ENCODE measurements around the gene MIR17HG. TPM values are rescaled to one million over a fixed set of nuclear protein-coding genes. Genes with fewer than 3 reads are reported as not detected.

The MIR17HG gene
- total RNA-seq, 2 donors from 2014 or later = 22.8 to 23.0 TPM

DNA sequence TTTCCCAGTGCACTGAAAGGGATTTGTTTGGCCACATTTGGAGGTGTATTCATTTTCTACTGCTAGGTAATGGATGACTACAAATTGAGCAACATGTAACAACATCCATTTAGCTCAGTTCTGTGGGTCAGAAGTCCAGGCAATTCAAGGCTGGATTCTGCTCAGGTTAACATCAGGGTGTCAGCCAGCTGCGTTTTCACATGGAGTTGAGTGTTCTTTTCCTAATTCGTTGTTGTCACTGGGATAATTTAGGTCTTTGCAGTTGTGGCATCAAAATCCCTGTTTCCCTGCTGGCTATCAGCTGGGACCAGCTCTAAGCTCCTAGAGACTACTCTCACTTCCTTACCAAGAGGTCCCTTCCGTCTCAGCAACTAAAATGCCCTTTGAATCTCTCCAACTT is 25.4 kb downstream of the MIR17HG start:
- Mint-ChIP-seq H3K27me3 (ENCODE audit: insufficient read depth) (no peaks in the 10 kb centered on the region), H3K27ac (no peak overlapping the region), H3K36me3 (ENCODE audit: low read depth) (no peaks in the 10 kb centered on the region), H3K4me1 (peaks cover 14% of the 10 kb centered on the region), H3K4me3 (no peak overlapping the region), H3K9me3 (no peaks in the 10 kb centered on the region)
- Histone ChIP-seq H3K27me3 (ENCODE audit: control insufficient read depth, insufficient read depth, low read length, poor library complexity, severe bottlenecking) (no peaks in the 10 kb centered on the region), H3K4me1 (ENCODE audit: control insufficient read depth, insufficient read depth, low read length) (no peaks in the 10 kb centered on the region), H3K4me3 (ENCODE audit: low read length) (no peak overlapping the region), H3K9me3 (ENCODE audit: control insufficient read depth, low read length) (no peaks in the 10 kb centered on the region), H3K27ac (ENCODE audit: low read depth, low read length) (no peak overlapping the region), H3K36me3 (ENCODE audit: control insufficient read depth, insufficient read depth, low read length) (no peaks in the 10 kb centered on the region), H3K9ac (ENCODE audit: extremely low read depth, low read length, poor library complexity, severe bottlenecking) (no peak overlapping the region)
- TF ChIP-seq, protein P1, sequence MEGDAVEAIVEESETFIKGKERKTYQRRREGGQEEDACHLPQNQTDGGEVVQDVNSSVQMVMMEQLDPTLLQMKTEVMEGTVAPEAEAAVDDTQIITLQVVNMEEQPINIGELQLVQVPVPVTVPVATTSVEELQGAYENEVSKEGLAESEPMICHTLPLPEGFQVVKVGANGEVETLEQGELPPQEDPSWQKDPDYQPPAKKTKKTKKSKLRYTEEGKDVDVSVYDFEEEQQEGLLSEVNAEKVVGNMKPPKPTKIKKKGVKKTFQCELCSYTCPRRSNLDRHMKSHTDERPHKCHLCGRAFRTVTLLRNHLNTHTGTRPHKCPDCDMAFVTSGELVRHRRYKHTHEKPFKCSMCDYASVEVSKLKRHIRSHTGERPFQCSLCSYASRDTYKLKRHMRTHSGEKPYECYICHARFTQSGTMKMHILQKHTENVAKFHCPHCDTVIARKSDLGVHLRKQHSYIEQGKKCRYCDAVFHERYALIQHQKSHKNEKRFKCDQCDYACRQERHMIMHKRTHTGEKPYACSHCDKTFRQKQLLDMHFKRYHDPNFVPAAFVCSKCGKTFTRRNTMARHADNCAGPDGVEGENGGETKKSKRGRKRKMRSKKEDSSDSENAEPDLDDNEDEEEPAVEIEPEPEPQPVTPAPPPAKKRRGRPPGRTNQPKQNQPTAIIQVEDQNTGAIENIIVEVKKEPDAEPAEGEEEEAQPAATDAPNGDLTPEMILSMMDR (conservative IDR thresholded peaks at IDR 0.05) = no peak
- WGBS, 2 experiments (ENCODE audit: insufficient coverage in 1 of 2, insufficient read length in 1 of 2) = 89 to 100% methylated on average over 1 to 3 of the region's 3 CpGs
- DNase-seq = no peak

DNA sequence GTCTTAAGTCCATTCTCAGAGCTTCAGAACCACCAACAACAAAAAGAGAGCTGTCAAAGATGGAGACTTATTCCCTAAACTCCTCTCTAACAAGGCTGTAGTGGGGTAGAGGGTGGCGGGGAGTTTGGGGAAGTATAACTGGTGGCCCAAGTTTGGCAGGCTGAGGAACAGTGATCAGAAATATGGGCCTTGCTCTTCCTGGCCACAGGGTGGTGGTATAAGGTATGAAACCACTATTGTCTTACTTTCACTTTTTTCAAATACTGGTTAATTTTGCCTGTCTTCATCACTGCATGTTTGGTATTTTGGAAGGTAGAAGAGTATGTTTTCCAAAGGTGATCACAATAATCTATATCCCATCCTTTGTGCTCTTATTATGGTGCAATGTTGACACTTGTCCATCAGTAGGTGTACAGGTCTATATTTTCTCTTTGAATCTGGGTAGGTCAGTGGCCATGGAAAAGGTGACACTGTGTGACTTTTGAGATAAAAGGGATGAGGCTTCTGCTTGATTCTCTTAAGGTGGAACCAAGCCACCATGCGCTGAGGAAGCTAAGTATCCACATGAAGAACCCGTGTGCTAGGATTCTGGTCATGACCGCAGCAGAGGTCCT is 27.7 kb downstream of the MIR17HG start:
- TF ChIP-seq, protein P1 (conservative IDR thresholded peaks at IDR 0.05) = peak; percentile 79
- no peak overlapping the region for H3K27ac ChIP-seq (ENCODE audit: low read depth, low read length)
- peaks cover 10% of the 10 kb centered on the region for H3K4me1 Mint-ChIP-seq
- no peak overlapping the region for H3K4me3 Mint-ChIP-seq
- no peaks in the 10 kb centered on the region for H3K9me3 Mint-ChIP-seq
- WGBS, 2 experiments (ENCODE audit: insufficient coverage in 1 of 2, insufficient read length in 1 of 2) = 72 to 77% methylated on average over 3 to 4 of the region's 4 CpGs
- DNase-seq = no peak
- no peaks in the 10 kb centered on the region for H3K36me3 ChIP-seq (ENCODE audit: control insufficient read depth, insufficient read depth, low read length)
- H3K9ac ChIP-seq (ENCODE audit: extremely low read depth, low read length, poor library complexity, severe bottlenecking) = no peak overlapping the region
- no peaks in the 10 kb centered on the region for H3K4me1 ChIP-seq (ENCODE audit: control insufficient read depth, insufficient read depth, low read length)
- no peaks in the 10 kb centered on the region for H3K27me3 Mint-ChIP-seq (ENCODE audit: insufficient read depth)
- H3K27ac Mint-ChIP-seq = no peak overlapping the region
- H3K4me3 ChIP-seq (ENCODE audit: low read length) = no peak overlapping the region
- no peaks in the 10 kb centered on the region for H3K36me3 Mint-ChIP-seq (ENCODE audit: low read depth)
- H3K9me3 ChIP-seq (ENCODE audit: control insufficient read depth, low read length) = no peaks in the 10 kb centered on the region
- H3K27me3 ChIP-seq (ENCODE audit: control insufficient read depth, insufficient read depth, low read length, poor library complexity, severe bottlenecking) = no peaks in the 10 kb centered on the region

DNA sequence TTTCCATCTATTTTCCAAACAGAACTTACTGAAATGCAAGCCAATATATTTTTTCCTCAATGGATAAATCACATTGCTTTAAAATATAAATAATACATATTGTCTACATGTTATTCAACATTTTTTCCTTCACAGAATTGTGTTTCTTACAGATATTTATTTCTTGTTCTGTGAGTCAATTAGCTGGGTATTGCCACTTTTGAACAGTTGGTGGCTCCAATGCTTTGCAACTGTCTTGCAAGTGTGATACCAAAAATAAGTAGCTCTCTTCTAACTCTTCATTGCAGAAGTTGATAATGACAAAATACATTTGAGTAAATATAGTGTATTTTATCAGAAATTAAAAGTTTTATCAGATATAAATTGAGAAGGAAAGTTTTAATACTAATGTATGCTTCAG is 33.9 kb downstream of the MIR17HG start:
- H3K27me3 Mint-ChIP-seq (ENCODE audit: insufficient read depth) = no peaks in the 10 kb centered on the region
- H3K27ac Mint-ChIP-seq = no peak overlapping the region
- no peak overlapping the region for H3K9ac ChIP-seq (ENCODE audit: extremely low read depth, low read length, poor library complexity, severe bottlenecking)
- H3K36me3 Mint-ChIP-seq (ENCODE audit: low read depth) = no peaks in the 10 kb centered on the region
- H3K36me3 ChIP-seq (ENCODE audit: control insufficient read depth, insufficient read depth, low read length) = no peaks in the 10 kb centered on the region
- H3K27ac ChIP-seq (ENCODE audit: low read depth, low read length) = no peak overlapping the region
- no peaks in the 10 kb centered on the region for H3K4me1 Mint-ChIP-seq
- H3K27me3 ChIP-seq (ENCODE audit: control insufficient read depth, insufficient read depth, low read length, poor library complexity, severe bottlenecking) = no peaks in the 10 kb centered on the region
- no peaks in the 10 kb centered on the region for H3K4me1 ChIP-seq (ENCODE audit: control insufficient read depth, insufficient read depth, low read length)
- no peak overlapping the region for H3K4me3 ChIP-seq (ENCODE audit: low read length)
- DNase-seq = no peak
- H3K9me3 Mint-ChIP-seq = no peaks in the 10 kb centered on the region
- H3K4me3 Mint-ChIP-seq = no peak overlapping the region
- TF ChIP-seq, protein P1 (conservative IDR thresholded peaks at IDR 0.05) = peak; percentile 64
- no peaks in the 10 kb centered on the region for H3K9me3 ChIP-seq (ENCODE audit: control insufficient read depth, low read length)
